ENCODE measurements around the gene ETV1.

ETV1 gene

DNA sequence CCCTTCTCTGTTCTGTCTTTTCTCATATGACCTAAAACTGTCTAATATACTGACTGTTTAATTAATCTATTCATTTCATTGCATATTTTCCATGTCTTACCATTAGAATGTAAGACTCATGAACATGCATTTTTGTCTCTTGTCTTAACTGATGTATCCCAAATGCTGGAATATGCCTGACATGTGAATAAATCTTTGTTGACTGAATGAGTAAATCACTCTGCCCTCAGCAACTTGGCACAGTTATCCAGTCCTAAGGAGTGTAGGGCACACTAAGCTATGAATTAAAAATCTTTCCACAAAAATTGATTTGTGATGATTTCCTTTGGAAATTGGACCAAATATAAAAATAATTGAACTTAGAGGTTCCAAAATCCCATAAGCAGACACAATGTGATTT, 111.3 kb downstream of the ETV1 start:
- no peak for DNase-seq

GRCh38 chr7:13875496-13876074, 113.9 kb downstream of the ETV1 start:
- DNase-seq: peak; percentile 14

GRCh38 chr7:13874783-13875182, 114.7 kb downstream of the ETV1 start:
- peak; percentile 21 for DNase-seq

- DNase-seq: no peak
These were observed 116.8 kb downstream of the ETV1 start for GRCh38 chr7:13872709-13873108.

- no peak for DNase-seq
These were observed 118.5 kb downstream of the ETV1 start for GRCh38 chr7:13871008-13871407.

GRCh38 chr7:13860734-13861133, 128.7 kb downstream of the ETV1 start:
- DNase-seq: no peak

DNA sequence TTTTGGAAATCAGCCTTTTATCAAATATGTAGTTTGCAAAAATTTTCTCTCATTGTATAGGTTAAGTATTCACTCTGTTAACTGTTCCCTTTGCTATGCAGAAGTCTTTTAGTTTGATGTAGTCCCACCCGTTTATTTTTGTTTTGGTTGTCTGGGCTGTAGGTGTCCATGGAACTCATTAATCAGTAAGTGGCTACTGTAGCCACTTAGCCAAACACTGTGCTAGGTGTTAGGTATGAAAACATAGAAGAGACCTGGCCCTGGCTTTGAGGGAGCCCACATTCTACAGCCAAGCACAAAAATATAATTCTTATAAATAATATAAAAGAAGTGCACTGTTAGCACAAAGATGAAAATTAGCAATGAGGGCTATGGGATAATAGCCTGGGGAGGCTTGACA, 133.5 kb downstream of the ETV1 start:
- no peak for DNase-seq

DNA sequence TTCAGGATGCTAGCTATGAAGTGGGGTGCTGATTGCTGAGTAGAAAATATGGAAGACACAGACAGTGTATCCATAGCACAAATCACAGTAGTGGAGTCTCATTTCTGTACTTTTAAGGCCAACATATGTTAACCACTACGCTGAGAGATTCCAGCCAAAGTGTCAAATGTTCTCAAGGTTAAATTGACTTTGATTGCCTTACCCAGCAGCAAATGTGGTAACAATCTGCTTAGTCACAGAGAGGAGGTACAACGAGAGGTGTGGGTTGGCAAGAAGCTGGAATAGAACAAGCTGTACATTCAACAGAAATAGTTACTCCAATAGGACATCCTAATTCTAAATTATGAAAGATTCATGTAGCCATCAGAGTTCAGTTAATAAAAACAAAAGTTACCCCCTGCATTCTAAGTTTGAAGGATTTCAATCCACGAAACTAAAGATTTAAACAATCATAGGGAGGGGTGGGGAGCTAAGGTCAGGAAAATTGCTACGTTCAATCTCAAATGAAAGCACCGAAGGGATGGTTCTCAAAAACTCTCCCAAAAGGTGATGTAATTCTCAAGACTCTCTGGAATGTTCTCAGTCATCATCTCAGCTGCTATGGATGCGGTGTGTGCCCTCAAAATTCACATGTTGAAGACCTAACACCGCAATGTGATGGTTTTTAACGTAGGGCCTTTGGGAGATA, 137.0 kb downstream of the ETV1 start:
- no peak for DNase-seq

DNA sequence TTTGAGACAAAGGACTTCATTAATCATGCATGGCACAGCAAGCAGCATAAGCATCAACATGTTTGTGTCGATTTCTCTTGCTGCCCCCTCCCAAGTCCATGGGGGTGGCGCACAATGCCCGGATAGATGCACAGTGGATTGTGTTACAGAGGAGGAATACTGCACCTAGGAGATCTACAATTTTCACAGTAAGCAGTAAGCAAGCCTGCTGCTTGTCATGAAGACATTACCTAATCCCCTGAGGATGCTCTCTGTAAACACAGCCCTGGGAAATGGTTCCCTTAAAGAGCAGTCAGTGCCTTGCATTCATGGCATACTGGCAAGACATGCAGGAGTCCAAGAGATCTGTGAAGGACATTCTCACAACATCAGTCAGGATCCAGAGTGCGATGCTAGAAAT, 137.7 kb downstream of the ETV1 start:
- DNase-seq: no peak

DNA sequence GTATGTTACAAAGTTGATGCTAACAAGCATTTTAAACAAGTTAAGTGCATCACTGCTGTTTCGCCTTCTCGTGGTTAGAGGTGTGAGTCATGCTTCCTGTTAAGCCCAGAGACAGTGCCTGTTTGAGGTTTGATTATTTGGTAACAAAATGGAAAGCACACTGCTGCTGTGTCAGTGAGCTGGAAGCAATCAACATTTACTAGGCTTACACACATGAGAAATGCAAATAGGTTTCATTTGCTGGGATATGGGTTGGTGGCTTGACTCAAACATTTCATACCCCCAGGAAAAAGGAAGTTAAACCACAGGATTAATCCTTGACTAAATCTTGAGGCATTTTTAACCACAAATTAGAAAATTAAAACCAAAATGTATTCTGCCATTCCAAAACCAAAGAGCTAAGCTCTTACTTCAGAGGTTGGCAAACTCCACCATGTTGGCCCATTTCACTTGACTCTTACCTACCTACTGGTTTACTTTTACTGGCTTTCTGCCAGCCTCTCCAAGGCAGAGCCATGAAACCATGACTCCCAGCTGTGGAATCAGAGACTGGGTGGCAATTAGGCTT, 139.2 kb downstream of the ETV1 start:
- DNase-seq: peak; percentile 85

GRCh38 chr7:13849163-13849892, 140.1 kb downstream of the ETV1 start:
- peak; percentile 3 for DNase-seq

DNA sequence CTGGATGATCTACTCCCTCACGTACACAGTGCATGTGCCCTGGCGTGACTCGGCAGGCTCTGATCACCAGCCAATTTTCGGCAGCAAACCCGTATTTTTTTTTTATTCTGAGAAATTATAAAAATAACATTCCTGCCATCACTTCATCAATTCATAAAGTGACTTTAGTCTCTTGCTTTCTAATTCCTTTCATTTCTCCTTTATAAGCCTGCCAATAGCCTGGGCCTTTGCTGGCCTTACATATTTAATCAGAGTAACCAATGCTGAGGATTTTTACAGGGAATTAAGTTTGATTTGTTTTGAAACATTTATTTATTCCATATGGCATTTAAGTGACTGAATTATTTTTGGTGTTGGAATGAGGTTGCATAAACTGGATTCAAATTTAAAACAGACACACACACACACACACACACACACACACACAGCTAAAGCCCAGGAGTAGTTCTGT, 140.8 kb downstream of the ETV1 start:
- no peak for DNase-seq

DNA sequence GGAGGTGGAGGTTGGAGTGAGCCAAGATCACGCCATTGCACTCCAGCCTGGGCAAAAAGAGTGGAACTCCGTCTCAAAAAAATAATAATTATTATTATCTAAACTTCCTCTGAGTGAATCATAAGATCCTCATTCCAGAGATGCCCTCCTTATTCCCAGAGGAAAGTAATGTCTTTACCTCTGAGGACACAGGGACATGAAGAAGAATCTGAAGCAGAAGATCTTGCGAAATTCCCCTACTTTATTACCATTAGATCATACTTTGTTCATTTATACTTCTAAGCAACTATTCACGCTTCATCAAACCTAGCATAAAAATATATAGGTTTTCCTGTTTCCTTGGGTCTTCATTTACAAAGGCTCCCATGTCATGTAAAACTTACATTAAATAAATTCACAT, 143.1 kb downstream of the ETV1 start:
- no peak for DNase-seq

DNA sequence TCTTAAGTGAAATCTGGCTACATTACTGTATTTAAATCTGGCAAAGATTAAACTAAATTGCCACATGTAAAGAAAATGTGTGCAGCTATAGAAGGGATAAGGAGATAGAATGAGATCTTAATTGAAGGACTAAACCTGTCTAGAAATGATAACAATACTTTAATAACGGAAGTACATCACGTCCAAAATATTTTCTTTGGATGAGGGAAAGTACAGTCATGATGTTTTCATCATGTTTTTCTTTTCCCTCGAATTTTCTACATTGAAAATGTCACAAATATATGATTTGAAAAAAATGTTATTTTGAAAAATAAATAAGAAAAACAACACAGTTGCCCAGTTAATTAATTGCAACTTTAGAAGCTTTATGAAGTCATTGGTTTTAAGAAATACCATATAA, 143.9 kb downstream of the ETV1 start:
- no peak for DNase-seq

DNA sequence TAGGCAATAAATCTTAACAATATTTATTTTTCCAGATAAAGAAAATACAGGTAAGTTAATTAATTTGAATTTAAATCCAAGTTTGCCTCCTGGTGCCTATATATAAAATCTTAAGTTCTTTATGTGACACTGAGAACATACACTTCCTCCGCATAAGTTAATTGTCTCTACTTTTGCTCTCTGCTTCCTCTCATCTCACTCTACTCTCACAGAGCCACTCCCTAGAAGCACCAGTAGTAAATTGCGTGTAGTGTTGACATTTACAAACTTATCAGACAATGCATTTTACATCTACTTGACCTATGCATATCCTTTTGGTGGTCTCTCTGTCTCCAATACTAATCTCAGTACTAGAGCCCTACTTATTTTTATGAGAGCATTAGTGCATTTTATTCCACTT, 144.5 kb downstream of the ETV1 start:
- no peak for DNase-seq

DNA sequence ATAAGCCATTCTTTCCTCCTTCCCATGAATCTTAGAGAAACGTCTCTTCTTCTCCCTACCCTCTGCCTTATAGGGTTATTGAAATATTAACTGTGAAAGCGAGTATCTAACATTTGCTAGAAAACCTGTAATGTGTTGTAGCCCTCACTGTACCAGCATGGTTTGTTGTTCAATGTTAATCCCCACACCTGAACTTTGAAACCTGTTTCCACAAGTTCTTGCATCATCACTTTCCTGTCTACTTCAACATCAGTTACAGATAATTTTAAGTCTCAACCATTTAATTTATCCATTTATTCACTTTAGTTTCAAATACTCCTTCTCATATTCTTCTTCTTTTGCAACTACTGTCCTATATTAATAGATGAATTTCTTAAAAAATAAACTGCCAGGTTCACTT, 148.2 kb downstream of the ETV1 start:
- no peak for DNase-seq

All from hematopoietic multipotent progenitor cell treated with erythropoietin and hydrocortisone succinate and interleukin-3 and kit ligand, for 6 days (in vitro differentiated cells).